AG09319 (cell line): ENCODE measurements around the gene ARHGAP36.

ENCODE experiments used
- DNase-seq: peaks from one replicate; pipeline ENCODE4 v3.0.0-alpha.2; 2010; ENCODE audit warnings: low read depth; ENCODE audit errors: extremely low read depth
- CTCF ChIP-seq: IDR thresholded peaks from 2 replicates; pipeline ENCODE4 v1.5.1; 2011; ENCODE audit warnings: low read depth, mild to moderate bottlenecking, inconsistent platforms, low read length, moderate library complexity

The ARHGAP36 gene

GRCh38 chrX:131059246-131059645 lies 1.1 kb downstream of the ARHGAP36 start:
- no peak for DNase-seq
- TF ChIP-seq CTCF: no peak

GRCh38 chrX:131060147-131060546 lies 2.0 kb downstream of the ARHGAP36 start:
- no peak for DNase-seq
- no peak for TF ChIP-seq CTCF

- no peak for DNase-seq
- no peak for TF ChIP-seq CTCF
Observed at GRCh38 chrX:131061306-131061705, 3.2 kb downstream of the ARHGAP36 start.

GRCh38 chrX:131063613-131064012 lies 5.5 kb downstream of the ARHGAP36 start:
- no peak for DNase-seq
- TF ChIP-seq CTCF: no peak; the same call in 1 of the 2 replicates

- no peak for DNase-seq
- no peak for TF ChIP-seq CTCF
Observed at GRCh38 chrX:131066237-131066636, 8.1 kb downstream of the ARHGAP36 start.

GRCh38 chrX:131067216-131067615 lies 9.1 kb downstream of the ARHGAP36 start:
- DNase-seq: no peak
- no peak for TF ChIP-seq CTCF

GRCh38 chrX:131067846-131068745 lies 9.9 kb downstream of the ARHGAP36 start:
- no peak for TF ChIP-seq CTCF
- DNase-seq: no peak
